Hematopoietic multipotent progenitor cell treated with erythropoietin and hydrocortisone succinate and interleukin-3 and kit ligand, for 6 days (in vitro differentiated cells): ENCODE results near the gene LHFPL3.
"Not testable (repeated sequence)": the region's sequence is repeated elsewhere in the genome, so short reads cannot be mapped to it uniquely, and the experiment has no call there.

Experiments used
- DNase-seq: peaks from one replicate; pipeline ENCODE4 v3.0.0-alpha.2; 2015

LHFPL3 gene

GRCh38 chr7:104625956-104626355 lies 297.6 kb downstream of the LHFPL3 start:
- no peak for DNase-seq

DNA sequence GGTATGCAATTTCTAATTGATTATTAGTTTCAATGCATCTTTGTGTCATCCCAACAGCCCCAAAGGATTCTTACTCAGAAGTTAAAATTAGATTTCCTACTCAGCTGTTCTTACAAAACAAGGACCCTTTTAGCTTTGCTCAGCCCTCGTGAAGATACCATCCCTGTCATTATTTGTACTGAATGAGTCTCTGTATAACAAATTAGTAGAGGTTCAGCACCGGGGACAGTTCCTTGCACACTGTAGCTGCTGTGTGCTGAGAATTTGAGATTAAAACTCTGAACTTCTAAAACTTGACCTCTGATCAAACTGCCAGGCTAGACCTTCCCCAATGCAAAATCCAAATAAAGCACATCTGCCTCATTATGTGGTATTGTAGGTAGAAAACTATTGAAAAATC lies 299.1 kb downstream of the LHFPL3 start:
- peak; percentile 74 for DNase-seq

- DNase-seq, result no peak
These were observed 299.6 kb downstream of the LHFPL3 start for GRCh38 chr7:104628017-104628416.

- DNase-seq, result no peak
These were observed 301.0 kb downstream of the LHFPL3 start for GRCh38 chr7:104629408-104629807.

DNA sequence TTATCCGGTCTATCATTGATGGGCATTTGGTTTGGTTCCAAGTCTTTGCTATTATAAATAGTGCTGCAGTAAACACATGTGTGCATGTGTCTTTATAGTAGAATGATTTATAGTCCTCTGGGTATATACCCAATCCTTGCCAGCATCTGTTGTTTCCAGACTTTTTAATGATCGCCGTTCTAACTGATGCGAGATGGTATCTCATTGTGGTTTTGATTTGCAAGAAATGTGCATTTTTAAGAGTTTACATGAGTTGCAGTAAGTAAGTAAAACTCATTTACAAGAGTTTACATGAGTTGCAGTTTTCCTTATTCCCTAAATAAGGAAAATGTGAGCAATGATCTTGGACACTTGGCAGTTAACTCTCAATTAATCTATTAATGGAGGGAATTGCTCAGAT lies 312.1 kb downstream of the LHFPL3 start:
- DNase-seq, result no peak

DNA sequence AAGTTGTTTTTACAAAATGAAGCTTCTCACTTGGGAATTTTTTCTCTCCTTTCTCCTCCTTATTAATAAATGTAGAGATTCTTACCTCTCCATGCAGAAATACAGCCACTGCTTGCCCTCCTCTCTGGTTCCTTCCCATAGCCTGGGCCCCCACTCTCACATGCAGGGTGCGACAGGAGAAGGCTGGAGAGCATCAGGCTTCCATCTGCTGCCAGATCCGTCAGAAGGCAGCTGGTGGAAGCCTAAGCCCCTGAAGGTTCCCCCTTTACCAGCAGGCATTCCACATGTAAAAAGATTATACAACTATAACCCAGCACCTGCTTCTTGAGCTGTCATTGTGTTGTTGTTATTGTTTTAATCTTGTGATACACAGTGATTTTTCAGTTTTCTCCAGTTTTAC lies 314.2 kb downstream of the LHFPL3 start:
- DNase-seq, result no peak

DNA sequence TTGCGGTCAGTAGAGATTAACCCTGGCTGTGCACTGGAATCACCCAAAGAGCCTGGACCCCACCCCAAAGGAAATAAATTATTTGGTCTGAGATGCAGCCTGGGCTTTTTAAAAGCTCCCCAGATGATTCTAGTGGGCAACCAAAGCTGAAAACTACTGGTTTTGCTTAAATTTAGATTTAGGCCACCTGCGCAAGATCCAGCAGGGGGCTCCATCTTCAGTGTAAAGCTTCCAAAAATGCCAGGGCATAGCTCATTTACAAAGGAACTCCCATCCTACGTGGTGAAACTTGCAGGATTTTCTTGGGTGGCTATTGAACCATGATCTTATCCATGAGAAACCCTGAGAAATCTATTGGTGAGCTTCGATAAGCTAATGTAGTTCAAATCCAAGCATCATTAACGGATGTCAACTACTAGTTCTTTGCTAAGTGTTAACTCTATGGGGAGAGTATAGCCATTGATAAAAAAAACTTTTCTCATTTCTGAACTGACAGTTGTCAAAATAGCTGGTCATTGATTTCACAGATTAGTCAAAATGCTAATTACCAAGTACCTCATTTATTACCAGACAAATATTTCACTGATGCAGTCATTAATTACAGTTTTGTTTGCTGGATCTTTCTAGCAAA lies 315.3 kb downstream of the LHFPL3 start:
- peak; percentile 46 for DNase-seq

GRCh38 chr7:104650991-104651640 lies 322.7 kb downstream of the LHFPL3 start:
- DNase-seq, result peak; percentile 32

DNA sequence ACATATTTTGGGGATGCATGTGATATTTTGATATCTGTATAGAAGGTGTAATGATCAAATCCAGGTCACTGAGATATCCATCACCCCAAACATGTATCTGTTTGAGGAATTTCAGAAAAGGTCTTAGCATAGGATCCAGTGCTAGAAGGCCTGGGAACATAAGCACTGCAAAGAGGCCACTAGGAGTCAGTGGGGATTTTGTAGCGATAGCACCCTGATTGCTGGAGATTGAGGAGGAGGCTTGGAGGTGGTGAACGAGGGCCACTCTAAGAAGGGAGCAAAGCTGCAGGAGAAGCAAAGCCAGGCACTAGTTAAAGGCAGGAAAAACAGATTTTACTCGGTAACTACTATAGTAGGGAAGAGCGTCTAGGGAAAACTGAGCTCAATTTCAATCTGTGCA lies 324.0 kb downstream of the LHFPL3 start:
- no peak for DNase-seq

- no peak for DNase-seq
These were observed 324.5 kb downstream of the LHFPL3 start for GRCh38 chr7:104652865-104653264.

DNA sequence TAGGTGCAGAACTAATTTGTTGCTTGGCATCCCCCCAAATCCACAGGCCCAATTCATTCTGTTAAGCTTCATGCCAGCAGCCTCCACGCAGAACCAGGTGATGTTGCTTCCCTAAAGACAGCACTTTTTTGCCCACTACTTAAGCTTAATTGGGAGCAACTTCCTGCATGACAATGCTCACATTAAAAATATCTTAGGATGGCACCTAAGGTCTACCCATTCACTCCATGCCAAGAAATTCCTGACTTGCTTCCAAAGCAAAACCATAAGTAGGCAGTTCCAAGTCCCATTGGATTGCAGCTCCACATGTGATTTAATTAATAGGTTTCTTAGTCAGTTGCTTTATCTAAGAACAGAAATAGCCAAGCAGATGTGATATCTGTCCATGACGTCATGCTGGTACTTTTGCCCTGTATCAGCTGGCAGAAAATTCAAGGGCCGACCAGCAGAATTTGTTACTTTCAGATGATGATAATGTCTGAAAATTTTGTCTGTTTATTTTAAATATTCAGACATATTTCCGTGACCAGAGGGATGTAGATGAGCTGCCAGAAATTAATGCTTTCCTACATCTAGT lies 325.5 kb downstream of the LHFPL3 start:
- no peak for DNase-seq

GRCh38 chr7:104655592-104655991 lies 327.2 kb downstream of the LHFPL3 start:
- no peak for DNase-seq

DNA sequence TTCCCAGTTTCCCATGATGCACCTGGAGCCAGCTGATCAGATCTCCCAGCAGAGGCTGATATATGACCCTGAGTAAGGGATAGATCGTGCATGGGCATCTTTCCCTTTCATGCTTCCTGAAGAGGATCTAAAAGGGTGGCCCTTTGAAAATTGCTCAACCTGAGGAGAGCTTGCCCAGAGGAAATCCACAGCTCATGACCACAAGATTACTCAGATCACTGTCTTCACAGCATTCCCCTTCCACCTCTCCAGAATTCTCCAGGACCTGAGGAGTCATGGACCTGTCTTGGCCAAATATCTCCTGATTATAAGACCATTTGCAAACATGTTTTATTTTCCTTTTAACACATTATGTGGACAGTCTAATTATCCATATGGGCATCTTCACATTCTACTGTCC lies 328.1 kb downstream of the LHFPL3 start:
- no peak for DNase-seq

- no peak for DNase-seq
These were observed 328.7 kb downstream of the LHFPL3 start for GRCh38 chr7:104657134-104657533.

DNA sequence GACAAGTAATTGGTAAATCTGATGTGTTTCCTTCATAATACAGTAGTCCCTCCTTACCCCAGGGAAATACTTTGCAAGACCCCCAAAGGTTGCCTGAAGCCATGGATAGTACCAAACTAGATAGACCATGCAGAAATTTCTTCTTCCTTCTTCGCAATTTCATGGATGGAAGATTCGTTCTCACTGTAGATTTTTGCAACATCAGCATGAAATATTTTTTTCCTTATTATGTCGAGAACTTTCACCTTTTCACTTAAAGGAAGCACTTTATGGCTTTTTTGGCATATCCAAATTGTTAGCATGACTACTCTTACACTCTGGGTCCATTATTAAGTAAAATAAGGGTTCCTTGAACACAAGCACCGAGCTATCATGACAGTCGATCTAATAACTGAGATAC lies 333.2 kb downstream of the LHFPL3 start:
- no peak for DNase-seq

- no peak for DNase-seq
These were observed 336.2 kb downstream of the LHFPL3 start for GRCh38 chr7:104664648-104665047.

- no peak for DNase-seq
These were observed 349.2 kb downstream of the LHFPL3 start for GRCh38 chr7:104677587-104677986.

DNA sequence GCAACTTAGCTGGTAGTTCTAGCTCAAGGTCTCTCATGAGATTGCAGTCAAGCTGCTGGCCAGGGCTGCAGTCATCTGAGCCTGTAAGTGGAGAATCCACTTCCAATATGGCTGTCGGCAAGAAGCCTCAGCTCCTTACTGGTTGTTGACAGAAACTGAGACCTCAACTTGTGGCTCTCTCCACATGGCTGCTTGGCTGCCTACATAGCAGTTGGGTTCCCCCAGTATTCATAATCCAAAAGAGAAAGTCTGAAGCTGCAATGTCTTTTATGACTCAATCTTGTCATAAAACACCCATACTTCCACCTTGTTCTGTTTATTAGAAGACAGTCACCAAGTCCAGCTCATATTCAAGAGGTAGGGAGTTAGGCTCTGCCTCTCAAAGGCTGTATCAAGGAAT lies 350.7 kb downstream of the LHFPL3 start:
- no peak for DNase-seq

DNA sequence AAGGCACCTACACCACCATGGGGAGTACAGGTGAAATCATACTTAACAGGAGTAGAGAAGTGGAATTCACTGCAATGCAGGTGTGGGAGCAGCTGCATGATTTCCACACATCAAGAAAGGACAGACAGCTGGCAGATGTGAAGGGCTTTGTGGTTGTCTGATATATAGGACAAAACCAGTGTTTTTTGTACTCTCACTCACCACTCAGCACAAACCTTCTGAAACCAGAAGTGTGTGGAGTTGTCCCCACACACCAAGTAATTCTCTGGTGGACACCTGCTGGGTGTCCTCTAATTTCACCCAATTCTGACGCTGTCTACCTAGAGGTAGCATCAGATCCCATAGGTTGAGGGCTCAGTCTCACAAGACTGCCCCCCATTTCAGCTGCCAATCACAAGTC lies 357.9 kb downstream of the LHFPL3 start:
- no peak for DNase-seq

DNA sequence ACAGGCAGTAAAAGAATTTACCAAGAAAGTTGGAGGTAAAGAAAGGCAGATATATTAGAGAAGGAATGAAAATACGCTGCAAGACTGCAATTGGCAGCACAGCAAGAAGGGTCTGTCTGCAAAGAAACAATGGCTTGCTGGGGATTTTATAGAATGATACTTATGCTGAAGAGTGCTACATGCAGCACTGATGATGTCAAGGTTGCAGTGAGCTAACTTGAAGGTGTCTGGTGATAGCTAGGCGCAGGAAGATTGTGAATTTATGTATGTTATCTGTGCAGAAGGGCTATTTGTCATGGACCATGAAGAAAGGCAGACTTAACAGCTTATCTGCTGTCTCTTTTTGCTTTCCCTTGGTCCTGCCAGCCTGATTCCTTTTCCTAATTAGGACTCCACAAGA lies 366.3 kb downstream of the LHFPL3 start:
- no peak for DNase-seq

GRCh38 chr7:104695563-104695962 lies 367.2 kb downstream of the LHFPL3 start:
- DNase-seq, result no peak

DNA sequence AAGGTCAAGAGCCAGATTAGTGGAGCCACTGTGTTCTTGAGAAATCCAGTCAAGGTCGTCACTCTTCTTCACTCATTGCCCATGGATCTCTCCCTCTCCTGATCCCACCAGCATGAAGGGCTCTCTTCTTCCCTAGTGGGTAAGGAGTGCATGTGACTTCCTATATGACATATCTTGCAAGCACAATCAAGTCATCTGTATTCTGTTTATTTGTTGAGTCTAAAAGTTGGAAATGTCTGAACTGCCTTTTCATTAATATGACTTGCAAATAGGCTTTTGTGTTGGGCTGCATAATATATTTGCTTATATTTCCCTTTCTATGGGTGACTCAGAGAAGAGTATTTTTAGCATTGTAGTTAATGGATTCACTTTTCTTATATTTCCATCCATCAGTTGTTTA lies 371.9 kb downstream of the LHFPL3 start:
- DNase-seq, result no peak

GRCh38 chr7:104721027-104721426 lies 392.6 kb downstream of the LHFPL3 start:
- DNase-seq, result not testable (repeated sequence)

DNA sequence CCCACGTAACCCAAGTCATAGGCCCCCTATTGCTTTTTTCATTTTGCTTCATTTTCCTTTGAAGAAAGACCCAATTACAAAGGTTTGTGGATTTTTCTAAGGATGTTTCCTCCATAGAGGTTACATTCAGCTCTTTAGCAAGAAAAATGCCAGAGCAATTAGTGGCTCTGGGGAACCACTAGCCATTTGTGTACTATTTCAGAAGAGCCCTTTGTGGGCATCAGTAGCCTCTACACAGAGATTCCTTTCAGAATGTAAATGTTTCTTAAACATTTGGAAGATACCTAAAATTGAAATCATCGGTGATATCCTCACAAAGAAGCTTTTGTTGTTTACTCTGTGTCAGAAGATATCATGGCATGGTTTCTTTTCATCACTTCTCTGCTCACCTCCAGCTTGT lies 394.6 kb downstream of the LHFPL3 start:
- DNase-seq, result no peak

GRCh38 chr7:104758504-104758903 lies 430.1 kb downstream of the LHFPL3 start:
- DNase-seq, result no peak
